WERI-Rb-1 (cell line): ENCODE measurements around the gene GRHL3.

Experiments used
- DNase-seq: peaks from one replicate; pipeline ENCODE4 v3.0.0-alpha.2; 2020
- H3K27ac ChIP-seq: fragments of 250-450 bp; sonication (Bioruptor Pico); 2 replicates; pipeline ENCODE4 v1.5.1; 2020; ENCODE audit warnings: mild to moderate bottlenecking, moderate library complexity
- H3K27me3 ChIP-seq: fragments of 250-450 bp; sonication (Bioruptor Pico); 2 replicates; pipeline ENCODE4 v1.5.1; 2021; ENCODE audit warnings: mild to moderate bottlenecking, low read depth, moderate library complexity; ENCODE audit not compliant: insufficient read depth, severe bottlenecking
- H3K36me3 ChIP-seq: fragments of 250-450 bp; sonication (Bioruptor Pico); 2 replicates; pipeline ENCODE4 v1.5.1; 2020; ENCODE audit warnings: mild to moderate bottlenecking, moderate library complexity
- H3K4me3 ChIP-seq: 2 replicates; pipeline ENCODE4 v1.5.1; 2011; ENCODE audit warnings: low read depth, mild to moderate bottlenecking, control low read depth, low read length
- H3K9me3 ChIP-seq: fragments of 250-450 bp; sonication (Bioruptor Pico); 2 replicates; pipeline ENCODE4 v1.5.1; 2021; ENCODE audit warnings: mild to moderate bottlenecking, moderate library complexity; ENCODE audit not compliant: severe bottlenecking
- CTCF ChIP-seq: IDR thresholded peaks from 2 replicates; pipeline ENCODE4 v1.5.1; 2011; ENCODE audit warnings: low read depth, mild to moderate bottlenecking, control low read depth, inconsistent platforms, low read length

GRHL3 gene

GRCh38 chr1:24300971-24301784 lies 18.0 kb upstream of the GRHL3 start:
- no peak overlapping the region for H3K27ac ChIP-seq
- no peak for TF ChIP-seq CTCF

GRCh38 chr1:24301785-24302175 lies 17.4 kb upstream of the GRHL3 start:
- TF ChIP-seq CTCF = no peak
- peak; percentile 15 for DNase-seq
- Histone ChIP-seq H3K4me3 (no peak overlapping the region), H3K36me3 (no peaks in the 10 kb centered on the region), H3K27me3 (no peaks in the 10 kb centered on the region), H3K27ac (no peak overlapping the region), H3K9me3 (no peaks in the 10 kb centered on the region)

More at GRCh38 chr1:24300971-24301784, 18.0 kb upstream of the GRHL3 start:
- H3K4me3 ChIP-seq = no peak overlapping the region
- H3K27me3 ChIP-seq = no peaks in the 10 kb centered on the region
- no peak for DNase-seq
- no peaks in the 10 kb centered on the region for H3K36me3 ChIP-seq
- no peaks in the 10 kb centered on the region for H3K9me3 ChIP-seq

GRCh38 chr1:24302209-24302611 lies 16.9 kb upstream of the GRHL3 start:
- Histone ChIP-seq H3K36me3 (no peaks in the 10 kb centered on the region), H3K27me3 (no peaks in the 10 kb centered on the region), H3K4me3 (no peak overlapping the region), H3K27ac (no peak overlapping the region), H3K9me3 (no peaks in the 10 kb centered on the region)
- DNase-seq = no peak
- no peak for TF ChIP-seq CTCF

GRCh38 chr1:24303600-24303999 lies 15.6 kb upstream of the GRHL3 start:
- Histone ChIP-seq H3K9me3 (no peaks in the 10 kb centered on the region), H3K27ac (no peak overlapping the region), H3K27me3 (no peaks in the 10 kb centered on the region), H3K36me3 (no peaks in the 10 kb centered on the region), H3K4me3 (no peak overlapping the region)
- no peak for DNase-seq
- no peak for TF ChIP-seq CTCF

- no peaks in the 10 kb centered on the region for H3K36me3 ChIP-seq
- no peaks in the 10 kb centered on the region for H3K27me3 ChIP-seq
- H3K4me3 ChIP-seq = no peak overlapping the region
- TF ChIP-seq CTCF = no peak
- no peaks in the 10 kb centered on the region for H3K9me3 ChIP-seq
- no peak for DNase-seq
- H3K27ac ChIP-seq = no peak overlapping the region
These were observed 14.4 kb upstream of the GRHL3 start for GRCh38 chr1:24304763-24305162.
